Uterus (tissue), 2 donors: ENCODE results near the gene SAMD5.

Experiments
- POLR2A ChIP-seq, 2 donors: fragments of 450-650 bp; IDR thresholded peaks; one replicate each; pipeline ENCODE4 v1.6.1; 2016; ENCODE audit warnings: antibody characterized with exemption in 2 of 2, mild to moderate bottlenecking in 1 of 2, moderate library complexity in 1 of 2
- TF ChIP-seq, protein P1 (sequence below), 4 experiments: fragments of 200-600 bp in 2 of 4; fragments of 450-650 bp in 2 of 4; sonication (generic) in 2 of 4; IDR thresholded peaks; one replicate each; pipeline ENCODE4 v1.5.1; 2016 to 2019; ENCODE audit warnings: antibody characterized with exemption in 4 of 4, mild to moderate bottlenecking in 2 of 4, moderate library complexity in 1 of 4

GRCh38 chr6:147554281-147554680 lies 45.8 kb downstream of the SAMD5 start:
- TF ChIP-seq, protein P1, sequence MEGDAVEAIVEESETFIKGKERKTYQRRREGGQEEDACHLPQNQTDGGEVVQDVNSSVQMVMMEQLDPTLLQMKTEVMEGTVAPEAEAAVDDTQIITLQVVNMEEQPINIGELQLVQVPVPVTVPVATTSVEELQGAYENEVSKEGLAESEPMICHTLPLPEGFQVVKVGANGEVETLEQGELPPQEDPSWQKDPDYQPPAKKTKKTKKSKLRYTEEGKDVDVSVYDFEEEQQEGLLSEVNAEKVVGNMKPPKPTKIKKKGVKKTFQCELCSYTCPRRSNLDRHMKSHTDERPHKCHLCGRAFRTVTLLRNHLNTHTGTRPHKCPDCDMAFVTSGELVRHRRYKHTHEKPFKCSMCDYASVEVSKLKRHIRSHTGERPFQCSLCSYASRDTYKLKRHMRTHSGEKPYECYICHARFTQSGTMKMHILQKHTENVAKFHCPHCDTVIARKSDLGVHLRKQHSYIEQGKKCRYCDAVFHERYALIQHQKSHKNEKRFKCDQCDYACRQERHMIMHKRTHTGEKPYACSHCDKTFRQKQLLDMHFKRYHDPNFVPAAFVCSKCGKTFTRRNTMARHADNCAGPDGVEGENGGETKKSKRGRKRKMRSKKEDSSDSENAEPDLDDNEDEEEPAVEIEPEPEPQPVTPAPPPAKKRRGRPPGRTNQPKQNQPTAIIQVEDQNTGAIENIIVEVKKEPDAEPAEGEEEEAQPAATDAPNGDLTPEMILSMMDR (IDR thresholded peaks at IDR 0.05) = no peak
- no peak for TF ChIP-seq POLR2A (IDR thresholded peaks at IDR 0.05)
